ENCODE results near the gene USP9Y.

USP9Y gene

GRCh38 chrY:12793999-12794398, 93.0 kb downstream of the USP9Y start:
- DNase-seq = no peak

GRCh38 chrY:12808046-12808445, 107.0 kb downstream of the USP9Y start:
- no peak for DNase-seq

- no peak for DNase-seq
Observed at GRCh38 chrY:12809034-12809433, 108.0 kb downstream of the USP9Y start.

- DNase-seq = no peak
Observed at GRCh38 chrY:12823408-12823807, 122.4 kb downstream of the USP9Y start.

GRCh38 chrY:12826791-12827190, 125.8 kb downstream of the USP9Y start:
- DNase-seq = no peak

GRCh38 chrY:12833284-12833683, 132.3 kb downstream of the USP9Y start:
- DNase-seq = no peak

GRCh38 chrY:12837550-12837949, 136.5 kb downstream of the USP9Y start:
- DNase-seq = no peak

- no peak for DNase-seq
Observed at GRCh38 chrY:12841368-12841767, 140.3 kb downstream of the USP9Y start.

- DNase-seq = no peak
Observed at GRCh38 chrY:12846793-12847192, 145.8 kb downstream of the USP9Y start.

GRCh38 chrY:12855791-12856275, 154.8 kb downstream of the USP9Y start:
- DNase-seq = no peak

- DNase-seq = no peak
Observed at GRCh38 chrY:12867960-12868359, 166.9 kb downstream of the USP9Y start.

GRCh38 chrY:12896973-12897372, 195.9 kb downstream of the USP9Y start:
- DNase-seq = no peak

GRCh38 chrY:12898604-12899003, 197.6 kb downstream of the USP9Y start:
- no peak for DNase-seq

- DNase-seq = no peak
Observed at GRCh38 chrY:12904618-12905516, 203.8 kb downstream of the USP9Y start, which contains the start of gene DDX3Y. Gene DDX3Y, plus strand, starts transcription at chrY:12904868. Its CDS starts 69 bp downstream, at chrY:12904937.

- no peak for DNase-seq
Observed at GRCh38 chrY:12905517-12905872, 204.5 kb downstream of the USP9Y start.

- DNase-seq = no peak
Observed at GRCh38 chrY:12905895-12906294, 204.9 kb downstream of the USP9Y start.

All from CD4-positive, alpha-beta T cell treated with Interleukin-17A for 4 hours (primary cell).